Testis (tissue), 3 donors: ENCODE measurements around the gene PTPRU. TPM values are rescaled to one million over a fixed set of nuclear protein-coding genes. Genes with fewer than 3 reads are reported as not detected.

Experiments used
- DNase-seq: peaks from one replicate; pipeline ENCODE4 v3.0.0-alpha.2; 2019
- H3K27ac ChIP-seq, 2 donors: fragments of 200-600 bp; sonication (generic); one replicate each; pipeline ENCODE4 v1.5.1; 2019
- H3K27me3 ChIP-seq: fragments of 200-600 bp; sonication (generic); one replicate; pipeline ENCODE4 v1.5.1; 2019
- H3K36me3 ChIP-seq: fragments of 200-600 bp; sonication (generic); one replicate; pipeline ENCODE4 v1.5.1; 2017; ENCODE audit warnings: low read depth; ENCODE audit errors: missing control alignments
- H3K4me1 ChIP-seq: fragments of 200-600 bp; sonication (generic); one replicate; pipeline ENCODE4 v1.5.1; 2019
- H3K4me3 ChIP-seq, 2 donors: fragments of 200-600 bp; sonication (generic); one replicate each; pipeline ENCODE4 v1.5.1; 2017 to 2019
- H3K9me3 ChIP-seq: fragments of 200-600 bp; sonication (generic); one replicate; pipeline ENCODE4 v1.5.1; 2017
- POLR2A ChIP-seq: fragments of 450-650 bp; IDR thresholded peaks from one replicate; pipeline ENCODE4 v1.6.1; 2017; ENCODE audit warnings: antibody characterized with exemption, mild to moderate bottlenecking, moderate library complexity
- WGBS, 2 donors: methylation state at CpG; one replicate each; pipeline ENCODE4 v1.1.5; 2018; 5-methylcytosine and 5-hydroxymethylcytosine counted together
- intact Hi-C: fragments of 100-400 bp; cut with DNase I; formaldehyde crosslinking; loops from one replicate; pipeline ENCODE4 v1.15.1; 2023; ENCODE audit warnings: low total_unique reads
- polyA plus RNA-seq: library from polyadenylated mRNA; stranded (reverse); fragments of 350-450 nt; fragmentation: Illumina TruSeq; extraction: RNeasy Lipid Tissue Mini Kit (QIAGEN cat#74804); gene quantifications from one replicate; pipeline ENCODE4 v1.2.3, GENCODE V29; 2014; ENCODE audit warnings: low read depth, low replicate concordance; ENCODE audit not compliant: insufficient read depth
- total RNA-seq, 2 donors: library from RNA; depleted of rRNA; stranded (reverse); fragments of >200 nt; gene quantifications; one replicate each; pipeline ENCODE4 v1.2.3, GENCODE V29; 2016
- TF ChIP-seq, protein P1 (sequence below), 3 experiments: fragments of 450-650 bp in 2 of 3; fragments of 200-600 bp in 1 of 3; sonication (generic) in 1 of 3; IDR thresholded peaks; one replicate each; pipeline ENCODE4 v1.5.1; 2016 to 2019; ENCODE audit warnings: antibody characterized with exemption in 3 of 3, mild to moderate bottlenecking in 2 of 3, moderate library complexity in 1 of 3

PTPRU gene
- total and polyA plus RNA-seq, 3 donors from 2014 or later, result 13.3 to 39.1 (median 21.7) TPM

DNA sequence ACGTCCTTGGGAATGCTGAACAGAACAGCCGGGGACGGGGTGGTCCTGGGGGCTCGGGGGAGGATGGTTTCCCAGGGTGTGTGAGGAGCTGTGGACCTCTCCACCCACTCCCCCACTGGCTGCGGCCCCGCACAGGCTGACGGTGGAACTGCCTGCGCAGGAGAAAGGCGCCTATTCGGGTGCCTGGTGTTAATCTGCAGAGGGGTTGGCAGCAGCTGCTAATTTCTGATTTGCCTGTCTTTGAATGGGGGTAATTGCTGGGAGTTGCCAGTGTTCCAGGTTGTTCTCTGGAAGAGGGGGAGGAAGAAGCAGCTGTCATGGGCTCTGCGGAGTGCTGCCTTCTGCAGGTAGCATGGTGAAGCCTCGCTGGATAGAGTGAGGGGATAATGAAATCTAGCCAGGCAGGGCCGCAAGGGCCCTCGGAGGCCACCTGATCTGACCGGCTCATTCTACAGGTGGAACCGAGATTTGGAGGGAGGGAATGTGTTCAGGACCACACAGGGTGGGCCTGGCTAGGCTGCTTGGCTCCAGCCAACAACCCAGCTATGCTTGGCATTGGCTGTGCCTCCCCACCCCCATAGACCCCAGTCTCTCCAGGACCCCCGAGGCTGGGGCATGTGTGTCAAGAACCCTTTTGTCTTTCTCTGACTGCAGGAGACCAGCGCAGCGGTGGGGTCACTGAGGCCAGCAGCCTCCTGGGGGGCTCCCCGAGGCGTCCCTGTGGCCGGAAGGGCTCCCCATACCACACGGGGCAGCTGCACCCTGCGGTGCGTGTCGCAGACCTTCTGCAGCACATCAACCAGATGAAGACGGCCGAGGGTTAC is 67.1 kb downstream of the PTPRU start:
- Histone ChIP-seq H3K36me3 (no peaks in the 10 kb centered on the region), H3K27me3 (no peaks in the 10 kb centered on the region), H3K9me3 (no peaks in the 10 kb centered on the region), H3K4me3 (no peak overlapping the region), H3K27ac (no peak overlapping the region), H3K4me1 (no peaks in the 10 kb centered on the region)
- 89 to 93% methylated on average over 17 to 28 of the region's 28 CpGs for WGBS, 2 donors
- intact Hi-C loops, result no loop called here
- TF ChIP-seq POLR2A, result no peak
- DNase-seq, result no peak

DNA sequence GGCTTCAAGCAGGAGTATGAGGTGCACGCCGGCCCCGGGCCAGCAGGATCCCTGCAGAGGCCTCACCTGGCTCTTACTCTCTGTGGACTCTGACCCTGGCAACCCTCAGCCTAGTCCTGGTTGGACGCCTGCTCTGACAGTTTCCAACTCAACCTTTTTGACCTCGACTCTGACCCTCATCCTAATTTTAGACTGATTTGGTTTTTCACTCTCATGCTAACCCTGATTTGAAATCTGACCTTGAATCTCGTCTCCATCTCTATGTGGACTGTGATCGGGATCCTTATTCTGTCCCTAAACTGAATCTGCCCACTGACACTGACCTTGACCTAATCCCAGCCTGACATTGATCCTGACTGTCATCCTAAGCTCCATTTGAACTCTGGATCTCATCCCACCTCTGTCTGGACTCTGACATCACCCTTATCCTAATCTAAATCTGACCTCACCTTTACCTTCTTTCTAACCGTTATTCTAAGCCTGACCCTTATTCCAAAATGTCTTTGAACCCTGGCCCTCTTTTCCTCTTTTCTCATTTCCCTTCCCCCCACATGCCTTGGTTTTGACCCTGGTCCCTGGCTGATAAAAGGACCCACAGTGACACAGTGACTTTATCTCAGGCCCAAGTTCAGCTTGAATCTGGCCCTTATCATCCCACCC is 67.8 kb downstream of the PTPRU start:
- no peaks in the 10 kb centered on the region for H3K9me3 ChIP-seq
- TF ChIP-seq, protein P1, sequence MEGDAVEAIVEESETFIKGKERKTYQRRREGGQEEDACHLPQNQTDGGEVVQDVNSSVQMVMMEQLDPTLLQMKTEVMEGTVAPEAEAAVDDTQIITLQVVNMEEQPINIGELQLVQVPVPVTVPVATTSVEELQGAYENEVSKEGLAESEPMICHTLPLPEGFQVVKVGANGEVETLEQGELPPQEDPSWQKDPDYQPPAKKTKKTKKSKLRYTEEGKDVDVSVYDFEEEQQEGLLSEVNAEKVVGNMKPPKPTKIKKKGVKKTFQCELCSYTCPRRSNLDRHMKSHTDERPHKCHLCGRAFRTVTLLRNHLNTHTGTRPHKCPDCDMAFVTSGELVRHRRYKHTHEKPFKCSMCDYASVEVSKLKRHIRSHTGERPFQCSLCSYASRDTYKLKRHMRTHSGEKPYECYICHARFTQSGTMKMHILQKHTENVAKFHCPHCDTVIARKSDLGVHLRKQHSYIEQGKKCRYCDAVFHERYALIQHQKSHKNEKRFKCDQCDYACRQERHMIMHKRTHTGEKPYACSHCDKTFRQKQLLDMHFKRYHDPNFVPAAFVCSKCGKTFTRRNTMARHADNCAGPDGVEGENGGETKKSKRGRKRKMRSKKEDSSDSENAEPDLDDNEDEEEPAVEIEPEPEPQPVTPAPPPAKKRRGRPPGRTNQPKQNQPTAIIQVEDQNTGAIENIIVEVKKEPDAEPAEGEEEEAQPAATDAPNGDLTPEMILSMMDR (IDR thresholded peaks at IDR 0.05), result no peak
- TF ChIP-seq POLR2A, result no peak
- no peaks in the 10 kb centered on the region for H3K4me1 ChIP-seq
- no peak for DNase-seq
- intact Hi-C loops, result no loop called here
- no peaks in the 10 kb centered on the region for H3K27me3 ChIP-seq
- no peaks in the 10 kb centered on the region for H3K36me3 ChIP-seq
- WGBS, 2 donors, result 82 to 83% methylated on average over 8 of the region's 8 CpGs
- no peak overlapping the region for H3K4me3 ChIP-seq
- no peak overlapping the region for H3K27ac ChIP-seq

DNA sequence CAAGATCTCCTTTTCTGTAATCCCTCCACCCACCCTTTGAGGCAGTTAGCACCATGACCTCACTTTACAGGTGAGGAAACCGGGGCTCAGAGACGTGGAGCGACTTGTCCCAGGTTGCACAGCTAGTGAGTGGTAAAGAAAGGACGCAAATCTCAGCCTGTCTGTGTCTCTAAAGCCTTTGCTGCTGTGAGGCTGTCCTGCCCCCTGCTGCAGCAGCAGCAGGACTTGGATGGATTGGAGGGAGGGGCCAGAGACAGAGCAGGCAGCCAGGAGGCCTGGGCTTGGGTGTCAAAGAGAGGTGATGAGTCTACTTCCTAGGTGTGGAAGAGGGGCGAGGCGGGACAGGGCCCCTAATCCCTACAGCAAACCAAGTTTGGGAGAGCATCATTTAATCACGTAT is 69.6 kb downstream of the PTPRU start:
- Histone ChIP-seq H3K27me3 (no peaks in the 10 kb centered on the region), H3K9me3 (no peaks in the 10 kb centered on the region), H3K4me1 (no peaks in the 10 kb centered on the region), H3K4me3 (no peak overlapping the region), H3K36me3 (no peaks in the 10 kb centered on the region), H3K27ac (no peak overlapping the region)
- no peak for TF ChIP-seq POLR2A
- DNase-seq, result no peak
- intact Hi-C loops, result no loop called here
- 85 to 95% methylated on average over 7 of the region's 7 CpGs for WGBS, 2 donors

DNA sequence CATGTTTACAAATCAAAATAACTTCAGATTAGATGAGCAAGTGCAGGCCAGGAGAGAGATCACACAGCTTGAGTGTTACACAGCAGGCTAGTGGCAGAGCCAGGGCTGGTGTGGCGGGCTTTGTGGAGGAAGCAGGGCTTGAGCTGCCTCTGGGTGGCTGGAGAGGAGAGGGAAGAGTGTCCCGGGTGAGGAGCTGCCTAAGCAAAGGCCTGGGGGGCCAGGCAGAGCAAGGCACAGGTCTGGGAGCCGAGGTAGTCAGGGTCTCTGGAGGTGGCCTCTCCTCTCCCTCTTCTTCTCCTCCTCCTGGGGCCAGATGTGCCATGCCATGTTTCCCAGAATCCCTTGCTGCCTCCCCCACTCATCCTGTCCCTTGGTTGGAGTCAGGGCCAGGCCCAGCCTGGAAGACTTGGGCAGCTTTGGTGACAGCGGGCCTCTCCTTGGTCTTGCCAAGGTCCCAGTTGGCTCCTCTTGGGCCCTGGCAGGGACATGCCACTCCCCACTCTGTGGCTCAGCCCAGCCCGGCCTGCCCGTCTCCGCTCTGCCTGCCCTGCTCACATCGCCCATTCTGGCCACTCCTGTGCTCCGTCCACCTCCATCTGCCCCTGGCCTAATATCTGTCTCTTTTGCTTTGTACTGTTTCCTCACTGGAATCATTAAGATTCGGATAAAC is 70.3 kb downstream of the PTPRU start:
- no peak for DNase-seq
- TF ChIP-seq, protein P1 (IDR thresholded peaks at IDR 0.05), result no peak
- TF ChIP-seq POLR2A, result no peak
- intact Hi-C loops, result no loop called here
- H3K36me3 ChIP-seq, result no peaks in the 10 kb centered on the region
- WGBS, 2 donors, result 94 to 97% methylated on average over 10 of the region's 10 CpGs
- H3K9me3 ChIP-seq, result no peaks in the 10 kb centered on the region
- no peaks in the 10 kb centered on the region for H3K27me3 ChIP-seq
- no peaks in the 10 kb centered on the region for H3K4me1 ChIP-seq
- no peak overlapping the region for H3K27ac ChIP-seq
- no peak overlapping the region for H3K4me3 ChIP-seq

DNA sequence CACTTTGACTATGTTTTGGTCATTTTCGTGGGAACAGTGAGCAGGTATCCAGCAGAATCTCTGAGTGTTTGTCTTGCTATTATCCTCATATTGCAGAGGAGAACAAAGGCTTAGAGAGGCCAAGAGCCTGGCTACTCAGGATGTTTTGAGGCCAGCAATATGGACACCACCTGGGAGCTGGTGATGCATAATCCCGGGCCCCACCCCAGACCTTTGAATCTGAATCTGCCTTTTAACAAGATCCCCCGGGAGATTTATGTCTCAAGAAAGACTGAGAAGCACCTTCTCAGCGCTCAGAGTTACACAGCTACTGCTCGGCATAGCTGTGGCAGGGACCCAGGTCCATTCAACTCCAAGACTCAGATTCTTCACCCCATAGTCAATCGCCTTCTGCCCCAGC is 72.8 kb downstream of the PTPRU start:
- TF ChIP-seq POLR2A, result no peak
- TF ChIP-seq, protein P1 (IDR thresholded peaks at IDR 0.05), result no peak
- 90 to 93% methylated on average over 6 of the region's 6 CpGs for WGBS, 2 donors

More for the DNA sequence above, 72.8 kb downstream of the PTPRU start:
- H3K9me3 ChIP-seq, result no peaks in the 10 kb centered on the region
- H3K27ac ChIP-seq, result no peak overlapping the region
- intact Hi-C loops, result no loop called here
- H3K4me3 ChIP-seq, result no peak overlapping the region
- no peak for DNase-seq
- H3K4me1 ChIP-seq, result no peaks in the 10 kb centered on the region
- H3K36me3 ChIP-seq, result no peaks in the 10 kb centered on the region
- no peaks in the 10 kb centered on the region for H3K27me3 ChIP-seq
